Fibroblast of lung (primary cell): ENCODE measurements around the gene PPP1R14D. TPM values are rescaled to one million over a fixed set of nuclear protein-coding genes. Genes with fewer than 3 reads are reported as not detected.

Source experiments
- DNase-seq, 2 donors: peaks; one replicate each; pipeline versions ENCODE4 v3.0.0 to v3.0.0-alpha.2; 2010; ENCODE audit warnings: low read depth in 2 of 2
- H2AFZ ChIP-seq: 2 replicates; pipeline ENCODE4 v1.5.1; 2012; ENCODE audit warnings: low read length, control low read depth, inconsistent platforms
- H3K27ac ChIP-seq: 2 replicates; pipeline ENCODE4 v1.5.1; 2011; ENCODE audit warnings: low read length, control low read depth; ENCODE audit not compliant: insufficient read depth
- H3K27me3 ChIP-seq: 2 replicates; pipeline ENCODE4 v1.5.1; 2011; ENCODE audit warnings: mild to moderate bottlenecking, low read length; ENCODE audit not compliant: control insufficient read depth, insufficient read depth
- H3K36me3 ChIP-seq: 2 replicates; pipeline ENCODE4 v1.5.1; 2011; ENCODE audit warnings: low read length; ENCODE audit not compliant: control insufficient read depth, insufficient read depth
- H3K4me1 ChIP-seq: 2 replicates; pipeline ENCODE4 v1.5.1; 2011; ENCODE audit warnings: low read length; ENCODE audit not compliant: control insufficient read depth, insufficient read depth; ENCODE audit errors: extremely low read depth
- H3K4me2 ChIP-seq: 2 replicates; pipeline ENCODE4 v1.5.1; 2011; ENCODE audit warnings: low read length, control low read depth; ENCODE audit not compliant: insufficient read depth; ENCODE audit errors: extremely low read depth
- H3K4me3 ChIP-seq, 4 experiments: fragments of 200-600 bp in 1 of 4; sonication (generic) in 1 of 4; replicated peaks in 1 of 4; 2 replicates each; pipeline ENCODE4 v1.5.1; 2011 to 2016; ENCODE audit warnings: low read length in 4 of 4, low read depth in 3 of 4, mild to moderate bottlenecking in 3 of 4, control low read depth in 2 of 4, inconsistent platforms in 1 of 4, mixed read lengths in 1 of 4; ENCODE audit not compliant: insufficient read depth in 1 of 4; ENCODE audit errors: control extremely low read depth in 1 of 4
- H3K79me2 ChIP-seq: 2 replicates; pipeline ENCODE4 v1.5.1; 2012; ENCODE audit warnings: mild to moderate bottlenecking, low read length, inconsistent platforms; ENCODE audit not compliant: control insufficient read depth, insufficient read depth
- H3K9ac ChIP-seq: 2 replicates; pipeline ENCODE4 v1.5.1; 2011; ENCODE audit warnings: mild to moderate bottlenecking, low read length, control low read depth; ENCODE audit not compliant: insufficient read depth
- H3K9me3 ChIP-seq: 2 replicates; pipeline ENCODE4 v1.5.1; 2012; ENCODE audit warnings: low read depth, low read length; ENCODE audit not compliant: control insufficient read depth, insufficient read depth
- H4K20me1 ChIP-seq: 2 replicates; pipeline ENCODE4 v1.5.1; 2011; ENCODE audit warnings: low read length; ENCODE audit not compliant: control insufficient read depth, insufficient read depth; ENCODE audit errors: extremely low read depth
- EZH2 ChIP-seq: IDR thresholded peaks from 2 replicates; pipeline ENCODE4 v1.5.1; 2012; ENCODE audit warnings: low read length, control low read depth, mild to moderate bottlenecking; ENCODE audit errors: missing control alignments
- polyA plus RNA-seq, 2 donors: library from polyadenylated mRNA; depleted of rRNA in 1 of 2; stranded (reverse) in 1 of 2; unstranded in 1 of 2; fragments of >200 nt; gene quantifications; 2 replicates each; pipeline ENCODE4 v1.2.1, GENCODE V29; 2011 to 2012; ENCODE audit warnings: missing spikeins in 1 of 2
- total RNA-seq: library from RNA; depleted of rRNA; stranded (reverse); fragments of >200 nt; gene quantifications from 2 replicates; pipeline ENCODE4 v1.2.1, GENCODE V29; 2014
- TF ChIP-seq, protein P1 (sequence below), 2 donors: IDR thresholded peaks in 1 of 2; conservative IDR thresholded peaks in 1 of 2; 1 replicate in 1 of 2; 2 replicates in 1 of 2; pipeline ENCODE4 v1.5.1; 2011 to 2012; ENCODE audit warnings: low read length in 2 of 2, control low read depth in 1 of 2, inconsistent platforms in 1 of 2, low read depth in 1 of 2, mild to moderate bottlenecking in 1 of 2

Gene PPP1R14D
- total and polyA plus RNA-seq, 2 donors (not counting 1 experiment from before 2014, with no cell fraction given): not detected

DNA sequence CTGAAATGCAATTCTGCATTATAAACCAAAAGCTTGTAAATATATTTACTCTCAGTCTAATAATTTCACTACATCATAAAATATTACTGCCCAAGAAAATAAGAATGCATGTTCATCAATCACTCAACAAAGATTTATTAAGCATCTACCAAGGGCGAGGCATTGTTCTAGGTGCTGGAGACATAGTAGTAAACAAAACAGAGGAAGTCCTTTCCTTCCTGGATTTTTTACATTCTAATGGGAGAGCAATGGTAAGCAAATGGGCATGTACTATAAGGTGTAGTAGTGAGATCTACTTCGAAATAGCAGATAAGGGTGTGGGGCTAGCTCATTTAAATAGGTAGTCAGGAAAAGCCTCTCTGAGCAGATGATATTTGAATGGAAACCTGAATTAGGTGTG, 32.5 kb downstream of the PPP1R14D start:
- H2AFZ ChIP-seq: no peak overlapping the region
- no peak overlapping the region for H3K27ac ChIP-seq
- peaks cover 5% of the 10 kb centered on the region for H3K79me2 ChIP-seq
- H3K4me1 ChIP-seq: peaks cover 3% of the 10 kb centered on the region
- TF ChIP-seq, protein P1, sequence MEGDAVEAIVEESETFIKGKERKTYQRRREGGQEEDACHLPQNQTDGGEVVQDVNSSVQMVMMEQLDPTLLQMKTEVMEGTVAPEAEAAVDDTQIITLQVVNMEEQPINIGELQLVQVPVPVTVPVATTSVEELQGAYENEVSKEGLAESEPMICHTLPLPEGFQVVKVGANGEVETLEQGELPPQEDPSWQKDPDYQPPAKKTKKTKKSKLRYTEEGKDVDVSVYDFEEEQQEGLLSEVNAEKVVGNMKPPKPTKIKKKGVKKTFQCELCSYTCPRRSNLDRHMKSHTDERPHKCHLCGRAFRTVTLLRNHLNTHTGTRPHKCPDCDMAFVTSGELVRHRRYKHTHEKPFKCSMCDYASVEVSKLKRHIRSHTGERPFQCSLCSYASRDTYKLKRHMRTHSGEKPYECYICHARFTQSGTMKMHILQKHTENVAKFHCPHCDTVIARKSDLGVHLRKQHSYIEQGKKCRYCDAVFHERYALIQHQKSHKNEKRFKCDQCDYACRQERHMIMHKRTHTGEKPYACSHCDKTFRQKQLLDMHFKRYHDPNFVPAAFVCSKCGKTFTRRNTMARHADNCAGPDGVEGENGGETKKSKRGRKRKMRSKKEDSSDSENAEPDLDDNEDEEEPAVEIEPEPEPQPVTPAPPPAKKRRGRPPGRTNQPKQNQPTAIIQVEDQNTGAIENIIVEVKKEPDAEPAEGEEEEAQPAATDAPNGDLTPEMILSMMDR (conservative IDR thresholded peaks at IDR 0.05 in 1 of 2, IDR thresholded peaks at IDR 0.05 in 1 of 2; ENCODE audit: low read depth in 1 of 2, low read length in 2 of 2): no peak
- no peak overlapping the region for H3K4me2 ChIP-seq
- H3K36me3 ChIP-seq: no peaks in the 10 kb centered on the region
- H3K4me3 ChIP-seq: no peak overlapping the region
- no peaks in the 10 kb centered on the region for H3K27me3 ChIP-seq
- no peaks in the 10 kb centered on the region for H4K20me1 ChIP-seq
- no peak for DNase-seq
- H3K9ac ChIP-seq: no peak overlapping the region
- no peaks in the 10 kb centered on the region for H3K9me3 ChIP-seq

DNA sequence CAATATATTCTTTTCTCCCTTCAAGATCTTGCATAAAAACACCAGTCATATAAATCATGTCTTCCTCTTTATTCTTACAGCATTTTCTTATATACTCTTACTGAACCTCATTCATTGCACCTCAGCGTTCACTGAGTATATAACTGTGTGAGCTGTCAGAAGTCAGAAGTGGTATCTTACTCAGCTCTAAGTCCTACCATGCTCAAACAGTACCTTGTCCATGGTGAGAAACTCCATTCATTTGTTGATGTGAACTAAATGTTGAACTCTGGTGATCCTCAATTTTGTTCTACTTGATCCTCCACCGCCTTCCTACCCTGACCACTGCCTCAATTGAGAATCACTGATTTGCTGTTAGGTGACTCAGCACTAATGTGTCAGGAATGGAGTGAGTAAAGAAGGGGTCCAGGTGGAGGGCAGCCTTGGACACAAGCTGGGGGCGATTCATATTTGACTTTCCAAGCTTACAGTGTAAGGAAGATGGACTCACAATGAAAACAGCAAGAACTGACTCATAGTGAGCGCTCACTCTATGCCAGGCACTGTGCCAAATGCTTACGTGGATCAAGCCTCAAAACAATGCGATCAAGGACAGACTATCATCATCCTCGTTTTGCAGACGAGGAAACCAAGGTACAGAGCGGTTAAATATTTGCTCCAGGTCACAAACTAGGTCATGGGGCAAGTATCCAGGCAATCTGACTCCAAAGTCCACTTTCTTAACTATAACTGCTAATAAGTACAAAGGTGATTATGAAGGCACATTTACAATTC, 35.1 kb downstream of the PPP1R14D start:
- H3K79me2 ChIP-seq: peaks cover 9% of the 10 kb centered on the region
- H3K9ac ChIP-seq: no peak overlapping the region
- H3K27me3 ChIP-seq: no peaks in the 10 kb centered on the region
- TF ChIP-seq EZH2: no peak
- TF ChIP-seq, protein P1 (conservative IDR thresholded peaks at IDR 0.05 in 1 of 2, IDR thresholded peaks at IDR 0.05 in 1 of 2; ENCODE audit: low read depth in 1 of 2, low read length in 2 of 2): no peak
- DNase-seq: peak; percentile 91 to 96
- no peak overlapping the region for H3K4me2 ChIP-seq
- H3K36me3 ChIP-seq: no peaks in the 10 kb centered on the region
- no peak overlapping the region for H2AFZ ChIP-seq
- H4K20me1 ChIP-seq: no peaks in the 10 kb centered on the region
- no peak overlapping the region for H3K4me3 ChIP-seq
- H3K27ac ChIP-seq: peak overlapping the region; percentile 43
- no peaks in the 10 kb centered on the region for H3K9me3 ChIP-seq
- H3K4me1 ChIP-seq: peaks cover 3% of the 10 kb centered on the region

DNA sequence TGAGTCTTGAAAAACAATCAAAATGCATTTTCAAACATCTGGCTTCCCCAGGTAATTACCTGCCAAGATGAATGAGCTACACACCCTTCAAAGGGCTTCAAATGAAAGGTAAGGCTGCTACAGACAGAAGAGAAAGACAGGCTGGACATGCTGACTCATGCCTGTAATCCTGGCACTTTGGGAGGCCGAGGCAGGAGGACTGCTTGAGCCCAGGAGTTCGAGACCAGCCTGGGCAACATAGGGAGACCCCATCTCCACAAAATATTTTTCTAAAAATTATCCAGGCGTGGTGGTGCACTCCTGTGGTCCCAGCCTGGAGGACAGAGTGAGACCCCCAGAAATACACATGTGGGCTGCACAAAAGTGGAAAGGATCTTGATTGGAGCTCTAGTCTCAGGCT, 36.1 kb downstream of the PPP1R14D start:
- no peaks in the 10 kb centered on the region for H4K20me1 ChIP-seq
- no peaks in the 10 kb centered on the region for H3K27me3 ChIP-seq
- no peak overlapping the region for H3K4me3 ChIP-seq
- no peak overlapping the region for H3K27ac ChIP-seq
- no peak for TF ChIP-seq EZH2
- TF ChIP-seq, protein P1 (conservative IDR thresholded peaks at IDR 0.05 in 1 of 2, IDR thresholded peaks at IDR 0.05 in 1 of 2; ENCODE audit: low read depth in 1 of 2, low read length in 2 of 2): no peak
- H3K36me3 ChIP-seq: no peaks in the 10 kb centered on the region
- H3K4me1 ChIP-seq: peaks cover 9% of the 10 kb centered on the region
- no peak overlapping the region for H2AFZ ChIP-seq
- H3K9me3 ChIP-seq: no peaks in the 10 kb centered on the region
- H3K4me2 ChIP-seq: no peak overlapping the region
- no peak overlapping the region for H3K9ac ChIP-seq
- H3K79me2 ChIP-seq: peaks cover 8% of the 10 kb centered on the region
- no peak for DNase-seq
